Esophagus squamous epithelium (tissue), 5 donors: ENCODE results near the gene PARD3B. TPM values are rescaled to one million over a fixed set of nuclear protein-coding genes. Genes with fewer than 3 reads are reported as not detected.
A peak's percentile ranks its signal among the peaks of the same experiment; 100 is the strongest.

ENCODE experiments used
- DNase-seq: peaks from one replicate; lab custom pipeline; 2025; lab: John Stamatoyannopoulos, UW
- H3K27ac ChIP-seq, 4 donors: fragments of 200-600 bp; sonication (generic); one replicate each; pipeline ENCODE4 v1.5.1; 2016 to 2019; ENCODE audit warnings: mild to moderate bottlenecking in 1 of 4
- H3K27me3 ChIP-seq, 4 donors: fragments of 200-600 bp; sonication (generic); 1 replicate in 3 of 4; 2 replicates in 1 of 4; pipeline versions ENCODE4 v1.5.1 to v1.6.0; 2017 to 2021; ENCODE audit warnings: antibody characterized with exemption in 1 of 4
- H3K36me3 ChIP-seq, 3 donors: fragments of 200-600 bp; sonication (generic); one replicate each; pipeline ENCODE4 v1.5.1; 2016 to 2019
- H3K4me1 ChIP-seq, 3 donors: fragments of 200-600 bp; sonication (generic); one replicate each; pipeline ENCODE4 v1.5.1; 2017 to 2019
- H3K4me3 ChIP-seq, 4 donors: fragments of 200-600 bp; sonication (generic); 1 replicate in 3 of 4; 2 replicates in 1 of 4; pipeline ENCODE4 v1.5.1; 2016 to 2019; ENCODE audit warnings: mild to moderate bottlenecking in 2 of 4, moderate library complexity in 1 of 4
- H3K9me3 ChIP-seq, 3 donors: fragments of 200-600 bp; sonication (generic); one replicate each; pipeline ENCODE4 v1.5.1; 2016 to 2019
- POLR2A ChIP-seq, 4 donors: fragments of 450-650 bp; IDR thresholded peaks; one replicate each; pipeline ENCODE4 v1.6.1; 2017; ENCODE audit warnings: antibody characterized with exemption in 4 of 4, mild to moderate bottlenecking in 4 of 4, moderate library complexity in 3 of 4
- WGBS, 2 donors: methylation state at CpG; one replicate each; pipeline ENCODE4 v1.1.5; 2018; 5-methylcytosine and 5-hydroxymethylcytosine counted together
- intact Hi-C: fragments of 100-400 bp; cut with DNase I; formaldehyde crosslinking; loops from one replicate; pipeline ENCODE4 v1.15.0; 2022
- total RNA-seq, 4 donors: library from RNA; depleted of rRNA; stranded (reverse); fragments of >200 nt; gene quantifications; one replicate each; pipeline ENCODE4 v1.1.0, GENCODE V29; 2016
- TF ChIP-seq, protein P1 (sequence below), 6 experiments: fragments of 450-650 bp in 4 of 6; fragments of 200-600 bp in 2 of 6; sonication (generic) in 2 of 6; IDR thresholded peaks; one replicate each; pipeline ENCODE4 v1.5.1; 2016 to 2019; ENCODE audit warnings: antibody characterized with exemption in 6 of 6, mild to moderate bottlenecking in 4 of 6, moderate library complexity in 4 of 6
- donor health status: DM: yes; HTN: yes; CAD: no.

PARD3B gene
- total RNA-seq, 4 donors from 2014 or later = 2.4 to 15.8 (median 4.3) TPM

GRCh38 chr2:205198140-205198525 is 652.9 kb downstream of the PARD3B start:
- intact Hi-C loops = no loop called here
- H3K27me3 ChIP-seq = no peaks in the 10 kb centered on the region
- H3K4me3 ChIP-seq = no peak overlapping the region
- no peaks in the 10 kb centered on the region for H3K9me3 ChIP-seq
- peaks cover 0 to 7% (median 0%) of the 10 kb centered on the region in 3 donors for H3K36me3 ChIP-seq
- DNase-seq = no peak
- H3K27ac ChIP-seq = peak overlapping the region in 1 of 4 donors; percentile 14
- peaks cover 0 to 9% (median 0%) of the 10 kb centered on the region in 3 donors for H3K4me1 ChIP-seq
- TF ChIP-seq, protein P1, sequence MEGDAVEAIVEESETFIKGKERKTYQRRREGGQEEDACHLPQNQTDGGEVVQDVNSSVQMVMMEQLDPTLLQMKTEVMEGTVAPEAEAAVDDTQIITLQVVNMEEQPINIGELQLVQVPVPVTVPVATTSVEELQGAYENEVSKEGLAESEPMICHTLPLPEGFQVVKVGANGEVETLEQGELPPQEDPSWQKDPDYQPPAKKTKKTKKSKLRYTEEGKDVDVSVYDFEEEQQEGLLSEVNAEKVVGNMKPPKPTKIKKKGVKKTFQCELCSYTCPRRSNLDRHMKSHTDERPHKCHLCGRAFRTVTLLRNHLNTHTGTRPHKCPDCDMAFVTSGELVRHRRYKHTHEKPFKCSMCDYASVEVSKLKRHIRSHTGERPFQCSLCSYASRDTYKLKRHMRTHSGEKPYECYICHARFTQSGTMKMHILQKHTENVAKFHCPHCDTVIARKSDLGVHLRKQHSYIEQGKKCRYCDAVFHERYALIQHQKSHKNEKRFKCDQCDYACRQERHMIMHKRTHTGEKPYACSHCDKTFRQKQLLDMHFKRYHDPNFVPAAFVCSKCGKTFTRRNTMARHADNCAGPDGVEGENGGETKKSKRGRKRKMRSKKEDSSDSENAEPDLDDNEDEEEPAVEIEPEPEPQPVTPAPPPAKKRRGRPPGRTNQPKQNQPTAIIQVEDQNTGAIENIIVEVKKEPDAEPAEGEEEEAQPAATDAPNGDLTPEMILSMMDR (IDR thresholded peaks at IDR 0.05) = no peak
- no peak for TF ChIP-seq POLR2A (IDR thresholded peaks at IDR 0.05)
- WGBS, 2 donors = 25 to 38% methylated on average over 3 of the region's 3 CpGs

DNA sequence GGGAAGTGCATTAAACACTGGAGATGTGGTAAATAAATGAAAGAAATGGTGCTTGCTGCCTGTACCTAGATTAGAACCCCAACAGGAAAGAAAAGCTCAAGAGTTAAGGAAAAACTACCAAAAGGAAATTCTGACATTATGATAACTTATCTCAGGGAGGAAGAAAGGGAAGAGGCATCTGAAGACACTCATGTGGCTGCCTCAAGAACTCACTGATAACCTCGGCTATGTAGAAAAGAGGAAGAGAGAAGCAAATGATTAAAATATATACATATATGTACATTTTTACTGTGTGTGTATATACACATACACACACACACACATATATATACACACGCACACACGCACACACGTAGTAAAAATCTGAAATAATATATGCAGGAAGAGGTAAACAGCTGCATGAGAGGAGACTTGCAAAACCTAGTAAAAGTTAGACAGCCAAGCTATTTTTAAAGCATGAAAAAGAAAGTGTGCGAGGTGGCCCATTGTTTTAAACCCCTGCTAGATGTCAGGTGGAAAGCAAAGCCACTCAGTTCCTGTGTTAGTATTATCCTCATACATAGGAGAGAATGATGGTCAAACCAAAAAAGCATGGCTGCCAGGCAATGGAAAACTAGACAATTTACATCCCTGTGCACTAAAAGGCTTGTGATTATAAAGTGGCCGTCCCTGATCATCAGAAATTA is 654.0 kb downstream of the PARD3B start:
- Histone ChIP-seq H3K9me3 (no peaks in the 10 kb centered on the region), H3K4me3 (no peak overlapping the region), H3K27ac (no peak overlapping the region), H3K27me3 (no peaks in the 10 kb centered on the region), H3K4me1 (peaks cover 0 to 9% (median 0%) of the 10 kb centered on the region in 3 donors), H3K36me3 (no peaks in the 10 kb centered on the region)
- 68 to 89% methylated on average over 6 of the region's 6 CpGs for WGBS, 2 donors
- intact Hi-C loops = no loop called here
- TF ChIP-seq, protein P1 (IDR thresholded peaks at IDR 0.05) = no peak
- TF ChIP-seq POLR2A (IDR thresholded peaks at IDR 0.05) = no peak
- no peak for DNase-seq

DNA sequence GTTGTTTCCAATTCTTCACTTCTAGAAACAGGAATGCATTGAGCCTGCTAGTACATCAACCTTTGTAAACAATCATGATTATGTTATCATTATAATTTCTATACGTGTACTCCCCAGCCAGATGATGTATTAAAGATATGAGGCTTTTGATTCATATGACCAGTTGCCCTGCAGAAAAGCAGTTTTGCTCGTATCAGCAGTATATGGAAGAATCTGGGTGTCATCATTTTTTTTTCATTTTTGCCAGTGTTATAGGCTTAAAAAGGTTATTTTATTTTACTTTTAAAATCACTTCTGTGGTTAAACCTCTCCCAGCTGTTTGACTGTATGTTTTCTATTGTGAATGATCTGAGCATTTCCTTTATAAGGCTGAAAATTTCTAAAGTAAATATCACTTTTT is 665.2 kb downstream of the PARD3B start:
- Histone ChIP-seq H3K27ac (no peak overlapping the region), H3K9me3 (no peaks in the 10 kb centered on the region), H3K27me3 (no peaks in the 10 kb centered on the region), H3K4me1 (no peaks in the 10 kb centered on the region), H3K36me3 (no peaks in the 10 kb centered on the region), H3K4me3 (no peak overlapping the region)
- DNase-seq = no peak
- intact Hi-C loops = no loop called here
- 80 to 97% methylated on average over 2 of the region's 2 CpGs for WGBS, 2 donors
- no peak for TF ChIP-seq POLR2A (IDR thresholded peaks at IDR 0.05)
- TF ChIP-seq, protein P1 (IDR thresholded peaks at IDR 0.05) = no peak

DNA sequence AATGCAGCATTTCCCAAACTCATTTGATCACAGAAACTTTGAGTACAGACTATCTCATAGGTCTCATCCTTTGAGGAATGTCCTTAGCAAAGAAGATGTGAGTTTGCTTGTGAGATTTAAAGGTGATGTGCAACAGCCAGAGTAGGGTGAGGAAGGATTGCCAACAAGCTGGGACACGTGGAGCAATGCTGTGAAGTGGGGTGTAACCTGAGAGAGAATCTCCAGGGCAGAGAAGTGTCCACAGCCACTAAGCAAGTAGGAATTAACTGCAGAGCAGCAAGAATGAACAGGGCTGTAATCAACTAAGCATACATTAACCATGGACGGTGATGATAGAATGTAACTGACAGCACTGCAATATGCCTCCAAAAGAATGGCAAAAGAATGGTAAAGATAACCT is 667.1 kb downstream of the PARD3B start:
- H3K27me3 ChIP-seq = no peaks in the 10 kb centered on the region
- H3K36me3 ChIP-seq = no peaks in the 10 kb centered on the region
- no peaks in the 10 kb centered on the region for H3K4me1 ChIP-seq
- no peak overlapping the region for H3K27ac ChIP-seq
- H3K4me3 ChIP-seq = no peak overlapping the region
- intact Hi-C loops = no loop called here
- H3K9me3 ChIP-seq = no peaks in the 10 kb centered on the region
- DNase-seq = no peak
- TF ChIP-seq POLR2A (IDR thresholded peaks at IDR 0.05) = no peak
- TF ChIP-seq, protein P1 (IDR thresholded peaks at IDR 0.05) = no peak
- 47 to 67% methylated on average over 2 of the region's 2 CpGs for WGBS, 2 donors

GRCh38 chr2:205216092-205216491 is 670.8 kb downstream of the PARD3B start:
- H3K27ac ChIP-seq = no peak overlapping the region
- DNase-seq = no peak
- WGBS, 2 donors = 72 to 86% methylated on average over 5 of the region's 5 CpGs
- no peaks in the 10 kb centered on the region for H3K36me3 ChIP-seq
- no peaks in the 10 kb centered on the region for H3K27me3 ChIP-seq
- H3K9me3 ChIP-seq = no peaks in the 10 kb centered on the region
- no peak for TF ChIP-seq POLR2A (IDR thresholded peaks at IDR 0.05)
- TF ChIP-seq, protein P1 (IDR thresholded peaks at IDR 0.05) = no peak
- no peak overlapping the region for H3K4me3 ChIP-seq
- no peaks in the 10 kb centered on the region for H3K4me1 ChIP-seq
- intact Hi-C loops = no loop called here
